ENCODE data around the gene STIM2. TPM values are rescaled to one million over a fixed set of nuclear protein-coding genes. Genes with fewer than 3 reads are reported as not detected.

STIM2 gene
- total and polyA plus RNA-seq, 2 donors (not counting 3 experiments of a cell fraction or from before 2014, with no cell fraction given), result 21.0 to 21.2 TPM

DNA sequence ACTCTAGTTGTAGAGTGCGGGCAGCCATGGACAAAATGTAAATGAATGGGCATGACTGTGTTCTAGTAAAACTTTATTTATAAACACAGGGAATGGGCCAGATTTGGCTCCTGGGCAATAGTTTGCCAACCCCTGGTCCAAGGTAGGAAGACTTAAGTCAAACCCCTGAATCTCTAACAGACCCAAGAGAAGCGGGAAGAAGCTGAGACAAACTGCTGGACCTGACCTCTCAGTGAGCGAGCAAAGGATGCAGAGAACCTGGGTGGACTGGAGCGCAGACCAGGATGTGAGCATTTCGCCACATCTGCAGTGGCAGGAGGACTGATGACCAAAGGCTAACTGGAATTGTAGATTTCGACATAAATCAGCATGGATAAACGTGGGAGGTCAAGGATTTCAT lies 201.6 kb downstream of the STIM2 start:
- BruUV-seq (replicated peaks), result no TSS peak

More for the DNA sequence above, 201.6 kb downstream of the STIM2 start:
- intact Hi-C loops (cut with micrococcal nuclease) (no loop called here), dilution Hi-C loops (cut with MboI; ENCODE audit: extremely low pct_ligation_motif_present, low sequenced_read_pairs) (no loop called here)
- no peaks in the 10 kb centered on the region for H3K36me3 ChIP-seq (ENCODE audit: control insufficient read depth in 2 of 2, extremely low read depth in 1 of 2, insufficient read depth in 2 of 2, low read length in 2 of 2)
- DNase-seq (ENCODE audit: low read depth, low spot score) (no peak), FAIRE-seq (no peak)
- TF ChIP-seq GATA2 (IDR thresholded peaks at IDR 0.05; ENCODE audit: insufficient read depth, insufficient read length, low read depth, low read length) (no peak), MYC (IDR thresholded peaks at IDR 0.05; ENCODE audit: low read depth, low read length) (no peak), JUN (IDR thresholded peaks at IDR 0.05; ENCODE audit: borderline replicate concordance, insufficient read depth, insufficient read length, low read depth) (no peak), EZH2 (IDR thresholded peaks at IDR 0.05; ENCODE audit: borderline replicate concordance, low read depth, low read length, severe bottlenecking) (no peak), POLR2AphosphoS5 (IDR thresholded peaks at IDR 0.05; ENCODE audit: insufficient read depth, low read depth, low read length) (no peak), FOS (IDR thresholded peaks at IDR 0.05; ENCODE audit: borderline replicate concordance, insufficient read depth, low read length) (no peak), POLR2A (IDR thresholded peaks at IDR 0.05; ENCODE audit: low read depth, low read length) (no peak)
- TF ChIP-seq, protein P1, sequence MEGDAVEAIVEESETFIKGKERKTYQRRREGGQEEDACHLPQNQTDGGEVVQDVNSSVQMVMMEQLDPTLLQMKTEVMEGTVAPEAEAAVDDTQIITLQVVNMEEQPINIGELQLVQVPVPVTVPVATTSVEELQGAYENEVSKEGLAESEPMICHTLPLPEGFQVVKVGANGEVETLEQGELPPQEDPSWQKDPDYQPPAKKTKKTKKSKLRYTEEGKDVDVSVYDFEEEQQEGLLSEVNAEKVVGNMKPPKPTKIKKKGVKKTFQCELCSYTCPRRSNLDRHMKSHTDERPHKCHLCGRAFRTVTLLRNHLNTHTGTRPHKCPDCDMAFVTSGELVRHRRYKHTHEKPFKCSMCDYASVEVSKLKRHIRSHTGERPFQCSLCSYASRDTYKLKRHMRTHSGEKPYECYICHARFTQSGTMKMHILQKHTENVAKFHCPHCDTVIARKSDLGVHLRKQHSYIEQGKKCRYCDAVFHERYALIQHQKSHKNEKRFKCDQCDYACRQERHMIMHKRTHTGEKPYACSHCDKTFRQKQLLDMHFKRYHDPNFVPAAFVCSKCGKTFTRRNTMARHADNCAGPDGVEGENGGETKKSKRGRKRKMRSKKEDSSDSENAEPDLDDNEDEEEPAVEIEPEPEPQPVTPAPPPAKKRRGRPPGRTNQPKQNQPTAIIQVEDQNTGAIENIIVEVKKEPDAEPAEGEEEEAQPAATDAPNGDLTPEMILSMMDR (IDR thresholded peaks at IDR 0.05; ENCODE audit: extremely low read depth in 1 of 2, insufficient read depth in 1 of 2, low read depth in 1 of 2, low read length in 2 of 2), result no peak
- TF ChIP-seq, protein P2, sequence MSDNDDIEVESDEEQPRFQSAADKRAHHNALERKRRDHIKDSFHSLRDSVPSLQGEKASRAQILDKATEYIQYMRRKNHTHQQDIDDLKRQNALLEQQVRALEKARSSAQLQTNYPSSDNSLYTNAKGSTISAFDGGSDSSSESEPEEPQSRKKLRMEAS (IDR thresholded peaks at IDR 0.05; ENCODE audit: insufficient read depth, insufficient read length), result no peak
- ChIA-PET POLR2A (no interaction called here), CTCF (no interaction called here)
- no peaks in the 10 kb centered on the region for H3K79me2 ChIP-seq (ENCODE audit: control insufficient read depth, insufficient read depth, low read length)
- no peak overlapping the region for H3K9ac ChIP-seq (replicated peaks; ENCODE audit: extremely low read depth, insufficient read depth, low read length)
- H3K27me3 ChIP-seq (ENCODE audit: control insufficient read depth in 2 of 2, insufficient read depth in 2 of 2, low read length in 2 of 2), result no peaks in the 10 kb centered on the region
- no peaks in the 10 kb centered on the region for H4K20me1 ChIP-seq (replicated peaks; ENCODE audit: control insufficient read depth, extremely low read depth, insufficient read depth, low read length)
- no peak overlapping the region for H3K4me3 ChIP-seq (replicated peaks in 1 of 3; ENCODE audit: insufficient read depth in 1 of 3, low read depth in 1 of 3, low read length in 3 of 3)
- no peaks in the 10 kb centered on the region for H3K4me1 ChIP-seq (ENCODE audit: control insufficient read depth, extremely low read depth, insufficient read depth, low read length)
- H3K9me3 ChIP-seq (replicated peaks; ENCODE audit: control insufficient read depth, insufficient read depth, low read length), result no peaks in the 10 kb centered on the region
- no peaks in the 10 kb centered on the region for H3K9me1 ChIP-seq (replicated peaks; ENCODE audit: control insufficient read depth, extremely low read depth, insufficient read depth, low read length)
- no peak overlapping the region for H3K27ac ChIP-seq (ENCODE audit: insufficient read depth, low read depth, low read length)
- no peak overlapping the region for H3K4me2 ChIP-seq (ENCODE audit: insufficient read depth, low read length)
- no peak overlapping the region for H2AFZ ChIP-seq (ENCODE audit: low read depth, low read length)

Data from endothelial cell of umbilical vein (primary cell).